GM10248 (cell line): ENCODE results near the gene MAP3K2.

Source experiments
- CTCF ChIA-PET: fragments of 300-600 bp; sonication (Branson Sonifier 250); formaldehyde crosslinking; extraction: SDS; loops from one replicate; lab custom pipeline; 2021; ENCODE audit warnings: antibody characterized with exemption; lab: Yijun Ruan, JAX
- POLR2A ChIA-PET: fragments of 350-650 bp; sonication (Branson Sonifier 250); formaldehyde crosslinking; extraction: SDS; loops from one replicate; lab custom pipeline; 2020; ENCODE audit warnings: antibody characterized with exemption; lab: Yijun Ruan, JAX
- DNase-seq: peaks from one replicate; pipeline ENCODE4 v3.0.0; 2012; ENCODE audit errors: extremely low spot score
- TF ChIP-seq, protein P1 (sequence below): IDR thresholded peaks from 2 replicates; pipeline ENCODE4 v1.5.1; 2012; ENCODE audit warnings: mild to moderate bottlenecking, low read depth; ENCODE audit errors: extremely low read depth, missing control alignments, control extremely low read depth

The MAP3K2 gene

GRCh38 chr2:127378720-127379119, 9.1 kb downstream of the MAP3K2 start:
- ChIA-PET CTCF (interaction anchor here (1.0 to 2.3 kb wide), 6 partner anchors 8 to 66 kb away, joined by 3 to 10 read pairs (median 4); no protein-coding TSS in a partner anchor), POLR2A (interaction anchor here (0.7 to 0.8 kb wide), 2 partner anchors 8 to 12 kb away, joined by 3 read pairs; no protein-coding TSS in a partner anchor)
- no peak for DNase-seq
- TF ChIP-seq, protein P1, sequence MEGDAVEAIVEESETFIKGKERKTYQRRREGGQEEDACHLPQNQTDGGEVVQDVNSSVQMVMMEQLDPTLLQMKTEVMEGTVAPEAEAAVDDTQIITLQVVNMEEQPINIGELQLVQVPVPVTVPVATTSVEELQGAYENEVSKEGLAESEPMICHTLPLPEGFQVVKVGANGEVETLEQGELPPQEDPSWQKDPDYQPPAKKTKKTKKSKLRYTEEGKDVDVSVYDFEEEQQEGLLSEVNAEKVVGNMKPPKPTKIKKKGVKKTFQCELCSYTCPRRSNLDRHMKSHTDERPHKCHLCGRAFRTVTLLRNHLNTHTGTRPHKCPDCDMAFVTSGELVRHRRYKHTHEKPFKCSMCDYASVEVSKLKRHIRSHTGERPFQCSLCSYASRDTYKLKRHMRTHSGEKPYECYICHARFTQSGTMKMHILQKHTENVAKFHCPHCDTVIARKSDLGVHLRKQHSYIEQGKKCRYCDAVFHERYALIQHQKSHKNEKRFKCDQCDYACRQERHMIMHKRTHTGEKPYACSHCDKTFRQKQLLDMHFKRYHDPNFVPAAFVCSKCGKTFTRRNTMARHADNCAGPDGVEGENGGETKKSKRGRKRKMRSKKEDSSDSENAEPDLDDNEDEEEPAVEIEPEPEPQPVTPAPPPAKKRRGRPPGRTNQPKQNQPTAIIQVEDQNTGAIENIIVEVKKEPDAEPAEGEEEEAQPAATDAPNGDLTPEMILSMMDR = no peak

DNA sequence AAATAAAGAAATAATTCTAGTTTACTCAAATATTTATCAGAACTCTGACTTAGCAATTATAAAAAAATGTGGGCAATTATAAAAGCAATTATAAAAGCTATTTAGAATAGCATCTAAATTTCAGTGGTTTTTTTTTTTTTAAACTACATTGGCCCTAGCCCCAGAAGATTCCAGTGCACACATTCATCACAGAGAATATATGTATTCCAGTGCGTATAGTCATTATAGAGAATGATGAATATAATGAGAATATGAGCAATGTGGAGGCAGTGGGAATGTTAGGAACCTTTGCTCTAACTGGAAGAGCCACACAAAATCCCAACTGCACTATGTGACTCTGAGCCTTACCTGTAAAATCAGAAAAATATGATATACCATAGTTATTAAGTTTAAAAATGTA, 10.5 kb downstream of the MAP3K2 start:
- CTCF ChIA-PET = interaction anchor here (2.3 kb wide), 1 partner anchor 11 kb away, joined by 10 read pairs; no protein-coding TSS in a partner anchor
- TF ChIP-seq, protein P1 = no peak
- POLR2A ChIA-PET = no interaction called here
- DNase-seq = no peak

- POLR2A ChIA-PET = no interaction called here
- CTCF ChIA-PET = interaction anchor here (2.3 kb wide), 1 partner anchor 10 kb away, joined by 10 read pairs; no protein-coding TSS in a partner anchor
- TF ChIP-seq, protein P1 = no peak
- DNase-seq = no peak
Observed at GRCh38 chr2:127376257-127376656, 11.5 kb downstream of the MAP3K2 start.

DNA sequence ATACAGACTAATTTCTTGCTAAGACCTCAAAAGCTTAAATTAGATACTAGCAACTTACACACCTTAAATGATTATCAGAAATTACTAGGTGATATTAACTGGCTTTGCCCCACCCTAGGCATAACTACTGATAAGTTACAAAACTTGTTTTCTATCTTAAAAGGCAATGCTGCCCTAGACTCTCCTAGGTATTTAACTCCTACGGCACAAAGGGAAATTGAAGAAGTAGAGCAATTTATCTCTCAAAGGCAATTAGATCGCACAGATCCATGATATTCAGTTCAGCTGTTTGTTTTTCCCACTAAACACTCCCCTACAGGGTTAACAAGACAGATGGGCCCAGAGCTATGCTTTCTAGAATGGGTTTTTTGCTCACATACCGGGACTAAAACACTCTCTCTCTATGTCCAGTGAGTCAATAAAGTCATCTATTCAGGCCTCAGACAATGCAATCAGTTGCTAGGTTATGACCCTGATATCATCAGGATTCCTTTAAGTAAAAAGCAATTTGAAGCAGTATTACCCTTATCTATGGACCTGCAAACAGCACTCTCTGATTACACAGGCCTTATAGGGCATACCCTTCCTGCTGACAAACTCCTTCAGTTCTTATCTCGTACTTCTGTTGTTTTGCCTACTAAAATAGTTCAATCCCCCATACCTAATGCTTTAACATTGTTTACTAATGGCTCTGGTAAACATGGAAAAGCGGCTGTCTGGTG, 14.3 kb downstream of the MAP3K2 start:
- DNase-seq = no peak
- CTCF ChIA-PET = no interaction called here
- TF ChIP-seq, protein P1 = no peak
- POLR2A ChIA-PET = no interaction called here

DNA sequence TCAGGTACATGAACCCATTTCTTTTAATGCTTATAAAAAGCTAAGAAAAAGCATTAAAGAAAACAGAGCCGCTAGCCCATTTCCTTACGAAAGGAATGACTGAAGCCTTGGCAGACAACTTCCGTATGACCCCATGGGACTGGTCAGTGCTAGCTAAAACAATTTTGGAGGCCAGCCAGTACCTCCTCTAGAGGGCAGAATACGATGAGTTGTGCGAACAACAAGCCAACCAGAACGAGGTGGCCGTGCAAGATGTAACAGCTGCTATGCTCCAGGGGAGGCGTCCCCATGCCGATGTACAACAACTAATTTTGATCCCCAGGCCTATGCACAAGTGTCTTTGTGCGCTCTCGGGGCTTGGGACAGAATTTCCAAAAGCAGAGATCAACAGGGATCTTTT, 16.7 kb downstream of the MAP3K2 start:
- POLR2A ChIA-PET = no interaction called here
- DNase-seq = no peak
- TF ChIP-seq, protein P1 = no peak
- CTCF ChIA-PET = interaction anchor here (1.1 to 1.6 kb wide), 3 partner anchors 8 to 84 kb away, joined by 3 to 4 read pairs (median 4); no protein-coding TSS in a partner anchor

DNA sequence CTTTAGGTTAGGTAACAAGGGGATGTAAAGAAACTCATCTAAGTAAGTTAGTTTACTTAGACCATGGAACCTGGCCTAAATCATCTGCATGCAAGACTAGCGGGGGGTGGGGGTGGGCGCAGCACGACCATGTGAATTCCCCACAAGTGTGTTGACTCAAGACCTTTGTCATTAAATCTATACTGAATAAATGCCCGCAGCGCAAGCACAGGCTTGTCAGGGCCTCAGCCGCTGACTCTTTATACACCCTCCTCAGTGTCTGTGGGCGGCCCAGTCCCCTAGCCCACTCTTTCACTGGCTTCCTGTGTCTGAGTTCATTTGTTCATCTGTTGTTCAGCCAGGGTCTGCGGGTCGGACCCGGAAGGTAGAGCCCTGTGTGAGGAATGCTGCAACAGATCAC, 17.8 kb downstream of the MAP3K2 start:
- POLR2A ChIA-PET = no interaction called here
- CTCF ChIA-PET = interaction anchor here (1.1 to 1.6 kb wide), 3 partner anchors 9 to 86 kb away, joined by 3 to 4 read pairs (median 4); no protein-coding TSS in a partner anchor
- TF ChIP-seq, protein P1 = no peak
- DNase-seq = no peak
